HepG2 (cell line): ENCODE data around the gene CLDN19. TPM values are rescaled to one million over a fixed set of nuclear protein-coding genes. Genes with fewer than 3 reads are reported as not detected.

Experiments
- ATAC-seq: fragments of 200-7000 bp; cut with Tn5 transposase; 3 replicates; pipeline ENCODE4 v1.9.1; 2020; ENCODE audit warnings: mild to moderate bottlenecking, moderate library complexity
- BruUV-seq: library from RNA; stranded (reverse); fragments of 400-500 nt; replicated peaks from 2 replicates; lab custom pipeline; 2021; lab: Mats Ljungman, UMichigan
- CTCF ChIA-PET: fragments of 300-600 bp; formaldehyde crosslinking; extraction: SDS; loops from one replicate; lab custom pipeline; 2021; ENCODE audit warnings: low total read pairs, inconsistent platforms, low intra/inter-chr PET ratio; lab: Yijun Ruan, JAX
- POLR2A ChIA-PET: fragments of 350-600 bp; sonication (Branson Sonifier 250); formaldehyde crosslinking; loops from one replicate; lab custom pipeline; 2020; ENCODE audit warnings: antibody characterized with exemption, inconsistent platforms; lab: Yijun Ruan, JAX
- DNase-seq: peaks from one replicate; pipeline ENCODE4 v3.0.0-alpha.2; 2015; ENCODE audit warnings: low spot score
- FAIRE-seq: peaks from 3 replicates; lab custom pipeline; 2011; peaks lifted over from hg19 to GRCh38; lab: Jason Lieb, UNC
- H2AFZ ChIP-seq: one replicate; pipeline ENCODE4 v1.6.1; 2011; ENCODE audit warnings: low read length, inconsistent platforms
- H3K27ac ChIP-seq: fragments of 300-600 bp; 3 replicates; pipeline ENCODE4 v1.8.0; 2011; ENCODE audit warnings: mixed run types, mild to moderate bottlenecking, mixed read lengths, low read length, inconsistent platforms; ENCODE audit not compliant: insufficient read depth; ENCODE audit errors: extremely low read length
- H3K27me3 ChIP-seq, 2 experiments: fragments of 200-600 bp in 1 of 2; 2 replicates in 1 of 2; 3 replicates in 1 of 2; pipeline versions ENCODE4 v1.6.0 to v1.8.0; 2011; ENCODE audit warnings: low read length in 2 of 2, mild to moderate bottlenecking in 2 of 2, moderate library complexity in 2 of 2, inconsistent platforms in 1 of 2; ENCODE audit not compliant: insufficient read depth in 2 of 2, control insufficient read depth in 1 of 2
- H3K36me3 ChIP-seq, 2 experiments: fragments of 200-600 bp in 1 of 2; replicated peaks in 1 of 2; 2 replicates in 1 of 2; 3 replicates in 1 of 2; pipeline versions ENCODE4 v1.5.1 to v1.8.0; 2011; ENCODE audit warnings: low read length in 2 of 2, inconsistent platforms in 1 of 2; ENCODE audit not compliant: insufficient read depth in 2 of 2, control insufficient read depth in 1 of 2
- H3K4me1 ChIP-seq: 2 replicates; pipeline ENCODE4 v1.5.1; 2012; ENCODE audit warnings: low read length, inconsistent platforms; ENCODE audit not compliant: insufficient read depth
- H3K4me2 ChIP-seq: 2 replicates; pipeline ENCODE4 v1.6.0; 2011; ENCODE audit warnings: low read depth, low read length, inconsistent platforms
- H3K4me3 ChIP-seq, 3 experiments: fragments of 200-600 bp in 1 of 3; sonication (generic), shearing (Covaris generic) in 1 of 3; replicated peaks in 1 of 3; 2 replicates each; pipeline ENCODE4 v1.5.1; 2011 to 2016; ENCODE audit warnings: low read length in 3 of 3, inconsistent platforms in 2 of 3, low read depth in 2 of 3, mild to moderate bottlenecking in 2 of 3, control low read depth in 1 of 3, mixed read lengths in 1 of 3; ENCODE audit not compliant: insufficient read depth in 1 of 3
- H3K79me2 ChIP-seq: one replicate; pipeline ENCODE4 v1.6.1; 2011; ENCODE audit warnings: low read length, inconsistent platforms; ENCODE audit not compliant: insufficient read depth
- H3K9ac ChIP-seq: 2 replicates; pipeline ENCODE4 v1.6.0; 2011; ENCODE audit warnings: mild to moderate bottlenecking, low read depth, low read length, inconsistent platforms; ENCODE audit not compliant: insufficient read depth
- H3K9me3 ChIP-seq: 2 replicates; pipeline ENCODE4 v1.5.1; 2012; ENCODE audit warnings: mild to moderate bottlenecking, low read length
- H4K20me1 ChIP-seq: 2 replicates; pipeline ENCODE4 v1.6.0; 2011; ENCODE audit warnings: inconsistent platforms, mild to moderate bottlenecking, low read length, moderate library complexity; ENCODE audit not compliant: insufficient read depth
- ADNP ChIP-seq: sonication (generic); formaldehyde crosslinking; IDR thresholded peaks from 2 replicates; pipeline ENCODE4 v1.4.0; 2020; ENCODE audit warnings: missing genetic modification reagents
- BORCS8-MEF2B ChIP-seq: sonication (generic); formaldehyde crosslinking; IDR thresholded peaks from 2 replicates; pipeline ENCODE4 v1.8.0; 2022; ENCODE audit warnings: mild to moderate bottlenecking, missing genetic modification reagents
- CCDC6 ChIP-seq: sonication (generic); formaldehyde crosslinking; IDR thresholded peaks from 2 replicates; pipeline ENCODE4 v1.8.1; 2022; ENCODE audit warnings: mild to moderate bottlenecking, missing genetic modification reagents, moderate library complexity
- CREB1 ChIP-seq, 2 experiments: fragments of 450-650 bp in 1 of 2; IDR thresholded peaks; 2 replicates each; pipeline ENCODE4 v1.6.1; 2016 to 2017; ENCODE audit warnings: control low read depth in 1 of 2, mild to moderate bottlenecking in 1 of 2, missing compliant biosample characterization in 1 of 2, missing genetic modification characterization in 1 of 2
- KDM5B ChIP-seq: sonication (generic); formaldehyde crosslinking; IDR thresholded peaks from 2 replicates; pipeline ENCODE4 v1.4.0; 2020; ENCODE audit warnings: missing genetic modification reagents, mild to moderate bottlenecking, borderline replicate concordance
- MYC ChIP-seq: sonication (generic); formaldehyde crosslinking; IDR thresholded peaks from 2 replicates; pipeline ENCODE4 v1.9.0; 2021; ENCODE audit warnings: missing genetic modification reagents, borderline replicate concordance
- RFX3 ChIP-seq: IDR thresholded peaks from 2 replicates; pipeline ENCODE4 v1.6.1; 2016; ENCODE audit warnings: missing biosample characterization, missing genetic modification reagents
- SNAPC2 ChIP-seq: sonication (generic); formaldehyde crosslinking; IDR thresholded peaks from 2 replicates; pipeline ENCODE4 v1.8.1; 2022; ENCODE audit warnings: mild to moderate bottlenecking, missing genetic modification reagents
- STAG1 ChIP-seq: sonication (generic); formaldehyde crosslinking; IDR thresholded peaks from 2 replicates; pipeline ENCODE4 v1.4.0; 2020; ENCODE audit warnings: missing genetic modification reagents
- ZMYM3 ChIP-seq: sonication (generic); formaldehyde crosslinking; IDR thresholded peaks from 2 replicates; pipeline ENCODE4 v1.5.1; 2020; ENCODE audit warnings: mild to moderate bottlenecking, missing genetic modification reagents
- ZNF10 ChIP-seq: sonication (generic); formaldehyde crosslinking; IDR thresholded peaks from 2 replicates; pipeline ENCODE4 v1.4.0; 2020; ENCODE audit warnings: mild to moderate bottlenecking, low read depth, missing genetic modification reagents, borderline replicate concordance
- ZNF614 ChIP-seq: IDR thresholded peaks from 2 replicates; pipeline ENCODE4 v1.6.1; 2018; ENCODE audit warnings: missing biosample characterization, missing genetic modification reagents, inconsistent platforms, borderline replicate concordance
- WGBS: methylation state at CpG from one replicate; pipeline ENCODE4 v1.1.6; 2017; ENCODE audit warnings: low lambda C conversion rate; 5-methylcytosine and 5-hydroxymethylcytosine counted together
- in situ Hi-C: cut with HindIII; loops from 2 replicates; pipeline ENCODE4 v1.10.0; 2017; ENCODE audit warnings: low pct_unique_long_range_greater_than_20kb; ENCODE audit not compliant: extremely low pct_ligation_motif_present
- intact Hi-C: fragments of 100-400 bp; cut with micrococcal nuclease; formaldehyde crosslinking; loops from one replicate; pipeline ENCODE4 v1.10.0; 2022; ENCODE audit not compliant: unreplicated experiment
- polyA plus RNA-seq, 8 experiments: library from polyadenylated mRNA; depleted of rRNA in 3 of 8; stranded (reverse) in 7 of 8; unstranded in 1 of 8; fragments of >200 nt; fragmentation: Illumina TruSeq in 4 of 8; extraction: Trizol in 4 of 8; gene quantifications; 2 replicates each; pipeline versions ENCODE4 v1.2.1 to v1.2.3, GENCODE V29; 2011 to 2016; ENCODE audit warnings: low read depth in 4 of 8, missing spikeins in 1 of 8, mixed read lengths in 1 of 8; ENCODE audit not compliant: insufficient read depth in 1 of 8
- total RNA-seq, 5 experiments: library from RNA; depleted of rRNA; stranded (reverse); fragments of >200 nt; fragmentation: Illumina TruSeq; extraction: Trizol; gene quantifications; 2 replicates each; pipeline ENCODE4 v1.2.3, GENCODE V29; 2016; ENCODE audit warnings: low read depth in 1 of 5
- TF ChIP-seq, protein P1 (sequence below): sonication (generic); formaldehyde crosslinking; IDR thresholded peaks from 2 replicates; pipeline ENCODE4 v1.4.0; 2020; ENCODE audit warnings: low read depth, missing genetic modification reagents
- TF ChIP-seq, protein P2 (sequence below): sonication (generic); formaldehyde crosslinking; IDR thresholded peaks from 2 replicates; pipeline ENCODE4 v1.5.0; 2020; ENCODE audit warnings: mild to moderate bottlenecking, missing genetic modification reagents, moderate library complexity
- TF ChIP-seq, protein P3 (sequence below): sonication (generic); formaldehyde crosslinking; IDR thresholded peaks from 2 replicates; pipeline ENCODE4 v1.4.0; 2020; ENCODE audit warnings: mild to moderate bottlenecking, missing genetic modification reagents
- TF ChIP-seq, protein P4 (sequence below): IDR thresholded peaks from 2 replicates; pipeline ENCODE4 v1.6.1; 2016; ENCODE audit warnings: missing genetic modification reagents, missing compliant biosample characterization
- TF ChIP-seq, protein P5 (sequence below): sonication (generic); formaldehyde crosslinking; IDR thresholded peaks from 2 replicates; pipeline ENCODE4 v1.4.0; 2020; ENCODE audit warnings: missing genetic modification reagents

CLDN19 gene
- total and polyA plus RNA-seq, 2 of the 13 experiments (the other 11 are each of a cell fraction or from before 2014, with no cell fraction given): 5.0 to 7.6 TPM

DNA sequence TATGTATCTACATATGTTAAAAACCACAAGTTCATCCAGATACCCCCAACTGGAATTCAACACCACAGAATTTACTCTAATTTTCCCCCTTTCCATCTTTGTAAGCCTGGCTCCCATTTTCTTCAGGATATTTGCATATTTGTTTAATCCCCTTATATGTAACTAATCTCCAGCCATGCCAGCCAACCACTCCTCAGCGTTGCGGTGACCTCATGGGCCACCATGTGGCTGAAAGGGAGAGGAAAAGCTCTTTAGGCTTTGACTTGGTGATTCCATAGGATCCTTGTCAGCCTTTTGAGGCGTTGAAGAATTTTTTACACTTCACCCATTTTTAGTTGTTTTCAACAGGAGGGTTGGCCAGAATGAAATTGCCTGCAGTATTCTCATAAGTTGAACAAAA, 10.0 kb downstream of the CLDN19 start:
- Histone ChIP-seq H3K4me3 (no peak overlapping the region), H3K4me1 (peaks cover 18% of the 10 kb centered on the region), H2AFZ (no peak overlapping the region), H3K36me3 (no peaks in the 10 kb centered on the region), H3K79me2 (no peaks in the 10 kb centered on the region), H3K27me3 (no peaks in the 10 kb centered on the region), H3K9me3 (no peaks in the 10 kb centered on the region), H4K20me1 (no peaks in the 10 kb centered on the region), H3K27ac (no peak overlapping the region), H3K4me2 (no peak overlapping the region), H3K9ac (no peak overlapping the region)
- no peak for ATAC-seq
- BruUV-seq: no TSS peak
- ChIA-PET CTCF (no interaction called here), POLR2A (no interaction called here)
- in situ Hi-C loops (loop anchor here (25.0 kb wide), 1 partner anchor 393 kb away; the partner anchor contains the start of gene FOXJ3), intact Hi-C loops (no loop called here)
- no peak for DNase-seq
- TF ChIP-seq KDM5B (CRISPR knock-in tag) (no peak), ADNP (CRISPR knock-in tag) (no peak), ZMYM3 (no peak), CREB1 (IDR thresholded peaks at IDR 0.05) (no peak), CREB1 (CRISPR knock-in tag; IDR thresholded peaks at IDR 0.05) (no peak), BORCS8-MEF2B (CRISPR knock-in tag) (no peak), SNAPC2 (no peak), ZNF614 (no peak), MYC (no peak), STAG1 (peak; percentile 18; the same call in 1 of the 2 replicates), CCDC6 (CRISPR knock-in tag) (no peak), ZNF10 (no peak), RFX3 (CRISPR knock-in tag) (no peak)
- TF ChIP-seq, protein P1, sequence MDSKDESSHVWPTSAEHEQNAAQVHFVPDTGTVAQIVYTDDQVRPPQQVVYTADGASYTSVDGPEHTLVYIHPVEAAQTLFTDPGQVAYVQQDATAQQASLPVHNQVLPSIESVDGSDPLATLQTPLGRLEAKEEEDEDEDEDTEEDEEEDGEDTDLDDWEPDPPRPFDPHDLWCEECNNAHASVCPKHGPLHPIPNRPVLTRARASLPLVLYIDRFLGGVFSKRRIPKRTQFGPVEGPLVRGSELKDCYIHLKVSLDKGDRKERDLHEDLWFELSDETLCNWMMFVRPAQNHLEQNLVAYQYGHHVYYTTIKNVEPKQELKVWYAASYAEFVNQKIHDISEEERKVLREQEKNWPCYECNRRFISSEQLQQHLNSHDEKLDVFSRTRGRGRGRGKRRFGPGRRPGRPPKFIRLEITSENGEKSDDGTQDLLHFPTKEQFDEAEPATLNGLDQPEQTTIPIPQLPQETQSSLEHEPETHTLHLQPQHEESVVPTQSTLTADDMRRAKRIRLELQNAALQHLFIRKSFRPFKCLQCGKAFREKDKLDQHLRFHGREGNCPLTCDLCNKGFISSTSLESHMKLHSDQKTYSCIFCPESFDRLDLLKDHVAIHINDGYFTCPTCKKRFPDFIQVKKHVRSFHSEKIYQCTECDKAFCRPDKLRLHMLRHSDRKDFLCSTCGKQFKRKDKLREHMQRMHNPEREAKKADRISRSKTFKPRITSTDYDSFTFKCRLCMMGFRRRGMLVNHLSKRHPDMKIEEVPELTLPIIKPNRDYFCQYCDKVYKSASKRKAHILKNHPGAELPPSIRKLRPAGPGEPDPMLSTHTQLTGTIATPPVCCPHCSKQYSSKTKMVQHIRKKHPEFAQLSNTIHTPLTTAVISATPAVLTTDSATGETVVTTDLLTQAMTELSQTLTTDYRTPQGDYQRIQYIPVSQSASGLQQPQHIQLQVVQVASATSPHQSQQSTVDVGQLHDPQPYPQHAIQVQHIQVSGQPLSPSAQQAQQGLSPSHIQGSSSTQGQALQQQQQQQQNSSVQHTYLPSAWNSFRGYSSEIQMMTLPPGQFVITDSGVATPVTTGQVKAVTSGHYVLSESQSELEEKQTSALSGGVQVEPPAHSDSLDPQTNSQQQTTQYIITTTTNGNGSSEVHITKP (CRISPR knock-in tag): no peak
- TF ChIP-seq, protein P2, sequence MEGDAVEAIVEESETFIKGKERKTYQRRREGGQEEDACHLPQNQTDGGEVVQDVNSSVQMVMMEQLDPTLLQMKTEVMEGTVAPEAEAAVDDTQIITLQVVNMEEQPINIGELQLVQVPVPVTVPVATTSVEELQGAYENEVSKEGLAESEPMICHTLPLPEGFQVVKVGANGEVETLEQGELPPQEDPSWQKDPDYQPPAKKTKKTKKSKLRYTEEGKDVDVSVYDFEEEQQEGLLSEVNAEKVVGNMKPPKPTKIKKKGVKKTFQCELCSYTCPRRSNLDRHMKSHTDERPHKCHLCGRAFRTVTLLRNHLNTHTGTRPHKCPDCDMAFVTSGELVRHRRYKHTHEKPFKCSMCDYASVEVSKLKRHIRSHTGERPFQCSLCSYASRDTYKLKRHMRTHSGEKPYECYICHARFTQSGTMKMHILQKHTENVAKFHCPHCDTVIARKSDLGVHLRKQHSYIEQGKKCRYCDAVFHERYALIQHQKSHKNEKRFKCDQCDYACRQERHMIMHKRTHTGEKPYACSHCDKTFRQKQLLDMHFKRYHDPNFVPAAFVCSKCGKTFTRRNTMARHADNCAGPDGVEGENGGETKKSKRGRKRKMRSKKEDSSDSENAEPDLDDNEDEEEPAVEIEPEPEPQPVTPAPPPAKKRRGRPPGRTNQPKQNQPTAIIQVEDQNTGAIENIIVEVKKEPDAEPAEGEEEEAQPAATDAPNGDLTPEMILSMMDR (CRISPR knock-in tag): 0 out of 2 replicates have a peak, but pooled peaks have one; percentile 13
- TF ChIP-seq, protein P3, sequence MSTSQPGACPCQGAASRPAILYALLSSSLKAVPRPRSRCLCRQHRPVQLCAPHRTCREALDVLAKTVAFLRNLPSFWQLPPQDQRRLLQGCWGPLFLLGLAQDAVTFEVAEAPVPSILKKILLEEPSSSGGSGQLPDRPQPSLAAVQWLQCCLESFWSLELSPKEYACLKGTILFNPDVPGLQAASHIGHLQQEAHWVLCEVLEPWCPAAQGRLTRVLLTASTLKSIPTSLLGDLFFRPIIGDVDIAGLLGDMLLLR: no peak
- TF ChIP-seq, protein P4, sequence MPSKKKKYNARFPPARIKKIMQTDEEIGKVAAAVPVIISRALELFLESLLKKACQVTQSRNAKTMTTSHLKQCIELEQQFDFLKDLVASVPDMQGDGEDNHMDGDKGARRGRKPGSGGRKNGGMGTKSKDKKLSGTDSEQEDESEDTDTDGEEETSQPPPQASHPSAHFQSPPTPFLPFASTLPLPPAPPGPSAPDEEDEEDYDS (CRISPR knock-in tag): no peak
- TF ChIP-seq, protein P5, sequence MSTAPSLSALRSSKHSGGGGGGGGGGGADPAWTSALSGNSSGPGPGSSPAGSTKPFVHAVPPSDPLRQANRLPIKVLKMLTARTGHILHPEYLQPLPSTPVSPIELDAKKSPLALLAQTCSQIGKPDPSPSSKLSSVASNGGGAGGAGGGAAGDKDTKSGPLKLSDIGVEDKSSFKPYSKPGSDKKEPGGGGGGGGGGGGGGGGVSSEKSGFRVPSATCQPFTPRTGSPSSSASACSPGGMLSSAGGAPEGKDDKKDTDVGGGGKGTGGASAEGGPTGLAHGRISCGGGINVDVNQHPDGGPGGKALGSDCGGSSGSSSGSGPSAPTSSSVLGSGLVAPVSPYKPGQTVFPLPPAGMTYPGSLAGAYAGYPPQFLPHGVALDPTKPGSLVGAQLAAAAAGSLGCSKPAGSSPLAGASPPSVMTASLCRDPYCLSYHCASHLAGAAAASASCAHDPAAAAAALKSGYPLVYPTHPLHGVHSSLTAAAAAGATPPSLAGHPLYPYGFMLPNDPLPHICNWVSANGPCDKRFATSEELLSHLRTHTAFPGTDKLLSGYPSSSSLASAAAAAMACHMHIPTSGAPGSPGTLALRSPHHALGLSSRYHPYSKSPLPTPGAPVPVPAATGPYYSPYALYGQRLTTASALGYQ (CRISPR knock-in tag): no peak
- FAIRE-seq: no peak
- 97% methylated on average over 3 of the region's 3 CpGs for WGBS
